DOHH2 (cell line): ENCODE data around the gene SLC9A5.

Experiments
- EZH2phosphoT487 ChIP-seq: fragments of 200-600 bp; sonication (generic); IDR thresholded peaks from 2 replicates; pipeline ENCODE4 v1.6.1; 2017; ENCODE audit warnings: borderline replicate concordance, mild to moderate bottlenecking, antibody characterized with exemption, low read length, moderate library complexity, mixed read lengths
- TF ChIP-seq, protein P1 (sequence below): fragments of 200-600 bp; sonication (generic); IDR thresholded peaks from one replicate; pipeline ENCODE4 v1.5.1; 2014; ENCODE audit warnings: antibody characterized with exemption, mild to moderate bottlenecking, low read depth, low read length; ENCODE audit not compliant: poor library complexity, severe bottlenecking

GRCh38 chr16:67215706-67216105 is 33.1 kb upstream of the SLC9A5 start:
- TF ChIP-seq, protein P1, sequence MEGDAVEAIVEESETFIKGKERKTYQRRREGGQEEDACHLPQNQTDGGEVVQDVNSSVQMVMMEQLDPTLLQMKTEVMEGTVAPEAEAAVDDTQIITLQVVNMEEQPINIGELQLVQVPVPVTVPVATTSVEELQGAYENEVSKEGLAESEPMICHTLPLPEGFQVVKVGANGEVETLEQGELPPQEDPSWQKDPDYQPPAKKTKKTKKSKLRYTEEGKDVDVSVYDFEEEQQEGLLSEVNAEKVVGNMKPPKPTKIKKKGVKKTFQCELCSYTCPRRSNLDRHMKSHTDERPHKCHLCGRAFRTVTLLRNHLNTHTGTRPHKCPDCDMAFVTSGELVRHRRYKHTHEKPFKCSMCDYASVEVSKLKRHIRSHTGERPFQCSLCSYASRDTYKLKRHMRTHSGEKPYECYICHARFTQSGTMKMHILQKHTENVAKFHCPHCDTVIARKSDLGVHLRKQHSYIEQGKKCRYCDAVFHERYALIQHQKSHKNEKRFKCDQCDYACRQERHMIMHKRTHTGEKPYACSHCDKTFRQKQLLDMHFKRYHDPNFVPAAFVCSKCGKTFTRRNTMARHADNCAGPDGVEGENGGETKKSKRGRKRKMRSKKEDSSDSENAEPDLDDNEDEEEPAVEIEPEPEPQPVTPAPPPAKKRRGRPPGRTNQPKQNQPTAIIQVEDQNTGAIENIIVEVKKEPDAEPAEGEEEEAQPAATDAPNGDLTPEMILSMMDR, result no peak
- TF ChIP-seq EZH2phosphoT487, result no peak
